GM10266 (cell line): Measurements from ENCODE around the gene FGFR3.

Experiments used
- DNase-seq: peaks from one replicate; pipeline ENCODE4 v3.0.0; 2012; ENCODE audit errors: extremely low spot score
- CTCF ChIP-seq: IDR thresholded peaks from 2 replicates; pipeline ENCODE4 v1.5.1; 2012; ENCODE audit warnings: mild to moderate bottlenecking, low read depth; ENCODE audit not compliant: control insufficient read depth, insufficient read depth; ENCODE audit errors: missing control alignments

The FGFR3 gene

DNA sequence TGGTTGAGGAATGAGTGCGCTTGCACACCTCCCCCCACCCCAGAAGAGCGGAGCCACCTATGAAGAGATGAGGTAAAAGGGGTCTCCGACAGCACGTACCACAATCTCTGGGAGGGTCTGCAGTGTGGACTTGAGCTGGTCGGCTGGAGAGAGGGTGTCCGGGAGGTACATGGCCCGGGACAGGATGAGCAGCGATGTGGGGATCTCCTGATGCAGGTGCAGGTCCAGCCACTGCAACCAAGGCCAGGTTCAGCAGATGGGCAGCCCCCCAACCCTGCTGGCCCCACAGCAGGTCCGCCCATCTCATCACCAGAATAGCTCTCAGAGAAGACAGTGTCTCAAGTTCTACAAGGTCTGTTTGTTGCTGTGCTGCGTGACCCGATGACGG lies 30.4 kb downstream of the FGFR3 start:
- DNase-seq: no peak
- TF ChIP-seq CTCF: no peak

GRCh38 chr4:1824746-1825145 lies 31.7 kb downstream of the FGFR3 start:
- TF ChIP-seq CTCF: peak; percentile 8
- no peak for DNase-seq

DNA sequence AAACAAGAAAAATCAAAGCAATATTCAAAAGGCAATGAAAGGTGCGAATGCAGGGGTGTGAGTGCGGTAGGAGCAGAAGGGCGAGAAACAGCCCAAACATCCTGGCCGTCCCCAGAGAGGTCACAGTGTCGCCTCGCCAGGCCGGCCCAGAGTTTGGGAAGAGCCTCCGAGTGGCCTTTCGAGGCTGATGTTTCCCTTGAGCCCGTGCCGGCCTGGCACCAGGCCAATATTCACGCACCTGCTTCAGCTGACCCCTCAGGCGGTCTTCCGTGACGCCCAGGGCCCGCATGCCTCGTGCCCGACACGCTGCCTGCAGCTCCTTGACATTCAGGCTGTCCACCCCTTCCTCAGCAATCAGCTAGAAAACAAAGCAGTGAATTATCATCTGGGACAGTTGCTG lies 32.2 kb downstream of the FGFR3 start:
- no peak for TF ChIP-seq CTCF
- DNase-seq: no peak

GRCh38 chr4:1826531-1827350 lies 33.6 kb downstream of the FGFR3 start:
- TF ChIP-seq CTCF: no peak
- DNase-seq: no peak

DNA sequence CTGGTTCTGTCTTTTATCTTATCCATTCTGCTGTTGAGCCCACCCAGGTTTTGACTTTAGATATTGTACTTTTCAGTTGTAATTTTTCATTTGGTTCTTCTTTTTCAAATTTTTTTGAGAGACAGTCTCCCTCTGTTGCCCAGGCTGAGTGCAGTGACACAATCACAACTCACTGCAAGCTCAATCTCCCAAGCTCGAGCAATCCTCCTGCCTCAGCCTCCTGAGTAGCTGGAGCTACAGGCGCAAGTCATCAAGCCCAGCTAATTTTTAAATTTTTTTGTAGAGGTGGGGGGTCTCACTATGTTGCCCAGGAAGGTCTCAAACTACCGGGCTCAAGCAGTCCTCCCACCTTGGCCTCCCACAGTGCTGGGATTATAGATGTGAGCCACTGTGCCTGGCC lies 37.1 kb downstream of the FGFR3 start:
- DNase-seq: no peak
- no peak for TF ChIP-seq CTCF

- TF ChIP-seq CTCF: no peak
- DNase-seq: no peak
These were observed 37.6 kb downstream of the FGFR3 start for GRCh38 chr4:1830642-1831228.

GRCh38 chr4:1831331-1831730 lies 38.2 kb downstream of the FGFR3 start:
- DNase-seq: no peak
- no peak for TF ChIP-seq CTCF
